Transverse colon (tissue), 4 donors: Measurements from ENCODE around the gene SYTL5. TPM values are rescaled to one million over a fixed set of nuclear protein-coding genes. Genes with fewer than 3 reads are reported as not detected.

ENCODE experiments used
- DNase-seq: peaks from one replicate; pipeline ENCODE4 v3.0.0-alpha.2; 2019
- H3K27ac ChIP-seq, 4 donors: fragments of 200-600 bp; sonication (generic); 2 replicates each; pipeline ENCODE4 v1.5.1; 2016 to 2018; ENCODE audit warnings: inconsistent platforms in 4 of 4
- H3K27me3 ChIP-seq: fragments of 200-600 bp; sonication (generic); 2 replicates; pipeline ENCODE4 v1.5.1; 2017; ENCODE audit warnings: inconsistent platforms
- H3K36me3 ChIP-seq, 4 donors: fragments of 200-600 bp; sonication (generic); 2 replicates each; pipeline ENCODE4 v1.5.1; 2017 to 2019; ENCODE audit warnings: inconsistent platforms in 4 of 4
- H3K4me1 ChIP-seq, 4 donors: fragments of 200-600 bp; sonication (generic); 2 replicates each; pipeline ENCODE4 v1.5.1; 2017 to 2020; ENCODE audit warnings: inconsistent platforms in 4 of 4
- H3K4me3 ChIP-seq, 4 donors: fragments of 200-600 bp; sonication (generic); 1 replicate in 1 of 4; 2 replicates in 3 of 4; pipeline versions ENCODE4 v1.5.1 to v1.6.1; 2017 to 2019; ENCODE audit warnings: inconsistent platforms in 4 of 4
- H3K9me3 ChIP-seq, 2 donors: fragments of 200-600 bp; sonication (generic); 2 replicates each; pipeline ENCODE4 v1.5.1; 2017 to 2019; ENCODE audit warnings: inconsistent platforms in 2 of 2
- CTCF ChIP-seq, 5 experiments: fragments of 200-600 bp in 3 of 5; fragments of 450-650 bp in 2 of 5; sonication (generic) in 3 of 5; IDR thresholded peaks; 1 replicate in 2 of 5; 2 replicates in 3 of 5; pipeline ENCODE4 v1.5.1; 2016 to 2017; ENCODE audit warnings: antibody characterized with exemption in 5 of 5, inconsistent platforms in 3 of 5, mild to moderate bottlenecking in 2 of 5, moderate library complexity in 1 of 5
- EP300 ChIP-seq: sonication (generic); formaldehyde crosslinking; IDR thresholded peaks from one replicate; pipeline ENCODE4 v1.6.1; 2017; ENCODE audit warnings: antibody characterized with exemption, low read depth
- POLR2A ChIP-seq: fragments of 450-650 bp; IDR thresholded peaks from one replicate; pipeline ENCODE4 v1.6.1; 2016; ENCODE audit warnings: antibody characterized with exemption, mild to moderate bottlenecking, moderate library complexity
- POLR2AphosphoS5 ChIP-seq, 3 donors: sonication (generic); formaldehyde crosslinking; IDR thresholded peaks; one replicate each; pipeline ENCODE4 v1.6.1; 2016; ENCODE audit warnings: antibody characterized with exemption in 3 of 3
- WGBS, 2 donors: methylation state at CpG; one replicate each; pipeline ENCODE4 v1.1.5; 2018; ENCODE audit warnings: low coverage in 1 of 2; 5-methylcytosine and 5-hydroxymethylcytosine counted together
- in situ Hi-C, 4 donors: fragments of 200-750 bp; cut with MboI; loops; one replicate each; pipeline versions ENCODE4 v1.15.0 to v1.15.1; 2017; ENCODE audit warnings: low sequenced_read_pairs in 3 of 4, low pct_ligation_motif_present in 1 of 4, low pct_unique_long_range_greater_than_20kb in 1 of 4
- intact Hi-C: fragments of 100-400 bp; cut with DNase I; formaldehyde crosslinking; loops from one replicate; pipeline ENCODE4 v1.15.1; 2023; ENCODE audit warnings: low total_unique reads
- total RNA-seq, 4 donors: library from RNA; depleted of rRNA; stranded (reverse); fragments of >200 nt; gene quantifications; one replicate each; pipeline ENCODE4 v1.1.0, GENCODE V29; 2016

Gene SYTL5
- total RNA-seq, 4 donors from 2014 or later, result 0.60 to 8.1 (median 5.5) TPM

- Histone ChIP-seq H3K36me3 (no peaks in the 10 kb centered on the region), H3K27me3 (no peaks in the 10 kb centered on the region), H3K9me3 (no peaks in the 10 kb centered on the region), H3K4me3 (no peak overlapping the region), H3K27ac (no peak overlapping the region), H3K4me1 (no peaks in the 10 kb centered on the region)
- in situ Hi-C loops, result no loop called here
- DNase-seq, result no peak
- intact Hi-C loops, result no loop called here
- WGBS, 2 donors, result 53 to 90% methylated on average over 2 to 8 of the region's 8 CpGs
- TF ChIP-seq EP300, result no peak
- no peak for TF ChIP-seq POLR2A
- TF ChIP-seq POLR2AphosphoS5 (IDR thresholded peaks at IDR 0.05), result no peak
- no peak for TF ChIP-seq CTCF (IDR thresholded peaks at IDR 0.05)
These were observed 83.0 kb downstream of the SYTL5 start for GRCh38 chrX:38089173-38089982.

GRCh38 chrX:38095971-38096529, 89.7 kb downstream of the SYTL5 start:
- H3K4me1 ChIP-seq, result no peaks in the 10 kb centered on the region
- no peaks in the 10 kb centered on the region for H3K36me3 ChIP-seq
- H3K27me3 ChIP-seq, result no peaks in the 10 kb centered on the region
- 60 to 70% methylated on average over 4 of the region's 4 CpGs for WGBS, 2 donors
- intact Hi-C loops, result no loop called here
- no peak overlapping the region for H3K4me3 ChIP-seq
- H3K9me3 ChIP-seq, result no peaks in the 10 kb centered on the region
- H3K27ac ChIP-seq, result no peak overlapping the region
- DNase-seq, result no peak
- no peak for TF ChIP-seq CTCF (IDR thresholded peaks at IDR 0.05)
- TF ChIP-seq EP300, result no peak
- TF ChIP-seq POLR2AphosphoS5 (IDR thresholded peaks at IDR 0.05), result no peak
- TF ChIP-seq POLR2A, result no peak
- in situ Hi-C loops, result no loop called here

- Histone ChIP-seq H3K36me3 (no peaks in the 10 kb centered on the region), H3K9me3 (no peaks in the 10 kb centered on the region), H3K27ac (no peak overlapping the region), H3K4me3 (no peak overlapping the region), H3K4me1 (no peaks in the 10 kb centered on the region), H3K27me3 (no peaks in the 10 kb centered on the region)
- in situ Hi-C loops, result no loop called here
- DNase-seq, result no peak
- intact Hi-C loops, result no loop called here
- TF ChIP-seq CTCF (IDR thresholded peaks at IDR 0.05), result no peak
- no peak for TF ChIP-seq EP300
- no peak for TF ChIP-seq POLR2AphosphoS5 (IDR thresholded peaks at IDR 0.05)
- TF ChIP-seq POLR2A, result no peak
These were observed 93.3 kb downstream of the SYTL5 start for GRCh38 chrX:38099688-38100087.

GRCh38 chrX:38102240-38102639, 95.9 kb downstream of the SYTL5 start:
- Histone ChIP-seq H3K9me3 (no peaks in the 10 kb centered on the region), H3K4me3 (no peak overlapping the region), H3K36me3 (no peaks in the 10 kb centered on the region), H3K4me1 (no peaks in the 10 kb centered on the region), H3K27me3 (no peaks in the 10 kb centered on the region), H3K27ac (no peak overlapping the region)
- intact Hi-C loops, result no loop called here
- TF ChIP-seq POLR2AphosphoS5 (IDR thresholded peaks at IDR 0.05) (no peak), POLR2A (no peak), CTCF (IDR thresholded peaks at IDR 0.05) (no peak), EP300 (no peak)
- in situ Hi-C loops, result no loop called here
- DNase-seq, result no peak
- WGBS, 2 donors, result 78 to 80% methylated on average over 2 of the region's 2 CpGs
